ENCODE data around the gene C5orf52.
"Not testable (repeated sequence)": the region's sequence is repeated elsewhere in the genome, so short reads cannot be mapped to it uniquely, and the experiment has no call there.

C5orf52 gene

GRCh38 chr5:157670662-157671591 lies at the start of gene C5orf52:
Gene C5orf52 (plus strand): TSS chr5:157671533. CDS start chr5:157671615, 82 bp downstream.
- DNase-seq: no peak

- no peak for DNase-seq
Measured at GRCh38 chr5:157624144-157624543, 47.2 kb upstream of the C5orf52 start.

- DNase-seq: no peak
Measured at GRCh38 chr5:157626831-157627230, 44.5 kb upstream of the C5orf52 start.

- DNase-seq: no peak
Measured at GRCh38 chr5:157630341-157630740, 41.0 kb upstream of the C5orf52 start.

GRCh38 chr5:157640406-157641066 lies 30.8 kb upstream of the C5orf52 start:
- DNase-seq: no peak

- no peak for DNase-seq
Measured at GRCh38 chr5:157648275-157648990, 22.9 kb upstream of the C5orf52 start.

DNA sequence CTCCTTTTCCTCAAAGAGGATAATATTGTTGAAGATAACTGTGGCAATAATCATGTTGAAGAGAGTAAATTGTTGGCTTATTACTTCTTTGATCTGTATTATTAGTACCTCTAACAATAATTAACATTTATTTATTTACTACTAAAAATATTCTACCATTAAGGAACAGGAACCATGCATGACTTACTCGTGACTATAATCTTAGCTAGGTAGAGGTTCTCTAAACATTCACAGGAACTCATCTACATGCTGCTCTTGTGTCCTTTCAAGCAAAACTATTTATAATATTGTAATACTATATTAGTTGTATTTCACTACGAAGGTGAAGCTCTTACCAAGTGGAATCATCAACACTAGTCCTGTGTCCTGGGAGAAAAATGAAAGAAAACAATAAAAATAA lies 22.2 kb upstream of the C5orf52 start:
- no peak for DNase-seq

DNA sequence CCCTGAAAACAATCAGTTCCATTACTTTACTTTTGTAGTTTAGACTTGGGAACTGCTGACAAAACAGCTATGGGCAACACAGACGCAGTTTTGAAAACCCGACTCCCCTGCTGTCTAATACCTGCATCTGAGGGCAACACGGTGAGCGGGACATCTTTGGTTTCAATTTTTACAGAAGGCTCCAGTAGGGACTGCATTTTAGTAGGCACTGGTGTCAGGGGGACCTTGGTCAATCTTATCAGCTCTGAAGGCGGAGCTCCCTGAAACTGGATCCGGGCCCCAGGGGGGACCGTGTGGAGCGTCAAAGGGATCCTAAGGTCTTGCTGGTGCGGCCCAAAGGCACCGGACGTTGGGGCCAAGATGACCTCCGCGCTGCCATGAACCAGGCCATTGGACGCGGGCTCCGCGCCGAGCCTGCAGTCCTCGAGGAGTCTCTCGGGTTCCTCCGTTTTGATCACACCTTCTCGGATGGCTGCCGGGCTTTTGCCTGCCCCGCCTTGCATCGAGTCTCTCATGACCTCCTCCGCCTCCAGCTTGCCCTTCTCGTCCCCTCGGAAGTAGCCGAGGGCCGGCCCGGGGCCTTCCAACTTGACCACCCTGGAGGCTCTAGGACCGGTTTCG lies 20.2 kb upstream of the C5orf52 start:
- no peak for DNase-seq

- DNase-seq: peak; percentile 45
Measured at GRCh38 chr5:157651623-157652376, 19.5 kb upstream of the C5orf52 start.

DNA sequence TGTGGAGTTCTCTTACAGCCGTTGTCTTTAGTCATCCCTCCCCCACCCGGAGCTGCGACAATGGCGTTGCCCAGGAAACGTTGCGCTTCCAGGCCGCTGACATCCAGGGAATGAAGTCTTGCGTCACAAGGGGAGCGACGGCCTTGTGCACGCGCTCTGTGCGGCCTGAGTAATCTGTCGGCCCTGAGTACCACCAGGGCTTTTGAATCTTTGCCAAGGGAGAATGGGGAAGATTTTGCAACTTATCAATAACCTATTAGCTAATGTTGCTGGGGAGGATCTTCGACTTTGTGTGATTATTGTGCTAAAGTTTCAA lies 19.0 kb upstream of the C5orf52 start, which contains the start of gene SOX30:
Gene SOX30, minus strand, starts transcription at position 62 of the 316 bp plus-strand sequence. CDS start 360 bp downstream, outside the sequence.
- DNase-seq: no peak

DNA sequence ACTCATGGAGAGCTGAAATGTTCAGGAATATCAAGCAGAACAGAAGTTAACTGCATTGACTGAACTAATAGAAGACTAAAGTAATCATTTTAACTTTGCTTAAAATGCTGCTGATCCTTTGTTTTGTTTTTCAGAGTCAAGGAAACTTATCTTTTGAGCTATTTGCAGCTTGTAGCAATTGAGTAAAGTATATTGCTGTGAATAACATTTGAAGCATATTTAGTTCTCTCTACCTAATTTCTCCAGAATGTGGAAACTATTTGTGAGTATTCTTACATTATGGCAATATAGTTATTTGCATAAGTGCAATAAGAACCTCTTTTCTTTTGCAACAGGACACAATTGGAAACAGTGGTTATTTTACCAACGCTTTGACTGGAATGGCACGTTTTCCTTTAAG lies 13.8 kb upstream of the C5orf52 start:
- no peak for DNase-seq

- no peak for DNase-seq
Measured at GRCh38 chr5:157658893-157659292, 12.4 kb upstream of the C5orf52 start.

DNA sequence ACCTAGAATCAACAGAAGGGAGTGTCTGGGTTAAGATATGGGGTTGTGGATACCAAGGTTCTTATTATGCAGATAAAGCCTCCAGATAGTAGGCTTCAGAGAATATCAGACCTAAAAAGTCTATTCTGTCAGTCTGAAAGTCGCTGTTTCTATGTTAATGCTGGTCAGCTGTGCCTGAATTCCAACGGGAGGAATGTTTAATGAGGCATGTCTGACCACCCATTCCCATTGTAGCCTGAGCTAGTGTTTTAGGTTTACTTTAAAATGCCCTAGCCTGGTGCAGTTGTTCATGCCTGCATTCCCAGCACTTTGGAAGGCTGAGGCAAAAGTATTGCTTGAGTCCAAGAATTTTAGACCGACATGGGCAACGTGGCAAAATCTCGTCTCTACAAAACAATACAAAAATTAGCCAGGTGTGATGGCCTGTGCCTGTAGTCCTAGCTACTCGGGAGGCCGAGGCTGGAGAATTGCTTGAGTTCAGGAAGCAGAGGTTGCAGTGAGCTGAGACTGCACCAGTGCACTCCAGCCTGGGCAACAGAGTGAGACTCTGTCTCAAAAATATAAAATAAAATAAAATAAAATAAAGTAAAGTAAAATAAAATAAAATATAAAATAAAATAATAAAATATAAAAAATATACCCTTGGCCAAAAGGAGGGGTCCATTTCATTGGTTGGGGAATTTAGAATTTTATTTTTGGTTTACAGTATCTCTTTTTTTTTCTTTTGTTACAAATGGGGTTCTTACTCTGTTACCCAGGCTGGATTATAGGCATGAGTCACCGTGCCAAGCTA lies 11.3 kb upstream of the C5orf52 start:
- DNase-seq: no peak

GRCh38 chr5:157665467-157666070 lies 5.8 kb upstream of the C5orf52 start:
- no peak for DNase-seq

DNA sequence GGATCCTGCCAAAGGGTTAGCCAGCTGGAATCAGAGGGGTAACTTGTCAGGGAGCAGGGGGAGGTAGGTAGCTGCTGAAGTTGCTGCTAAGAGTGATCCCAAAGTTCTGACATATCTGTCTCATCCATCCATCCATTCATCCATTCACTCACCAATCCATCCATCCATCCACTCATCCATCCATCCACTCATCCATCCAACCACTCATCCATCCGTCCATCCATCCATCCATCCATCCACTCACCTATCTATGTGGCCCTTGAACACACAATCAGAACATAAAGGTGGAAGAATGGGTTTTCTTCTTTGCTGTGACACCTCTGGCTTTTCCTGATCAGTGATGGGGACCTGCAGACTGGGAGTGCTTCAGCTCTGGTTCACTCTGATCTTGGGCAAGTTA lies 3.0 kb upstream of the C5orf52 start:
- no peak for DNase-seq

GRCh38 chr5:157669701-157670097 lies 1.6 kb upstream of the C5orf52 start:
- DNase-seq: no peak

DNA sequence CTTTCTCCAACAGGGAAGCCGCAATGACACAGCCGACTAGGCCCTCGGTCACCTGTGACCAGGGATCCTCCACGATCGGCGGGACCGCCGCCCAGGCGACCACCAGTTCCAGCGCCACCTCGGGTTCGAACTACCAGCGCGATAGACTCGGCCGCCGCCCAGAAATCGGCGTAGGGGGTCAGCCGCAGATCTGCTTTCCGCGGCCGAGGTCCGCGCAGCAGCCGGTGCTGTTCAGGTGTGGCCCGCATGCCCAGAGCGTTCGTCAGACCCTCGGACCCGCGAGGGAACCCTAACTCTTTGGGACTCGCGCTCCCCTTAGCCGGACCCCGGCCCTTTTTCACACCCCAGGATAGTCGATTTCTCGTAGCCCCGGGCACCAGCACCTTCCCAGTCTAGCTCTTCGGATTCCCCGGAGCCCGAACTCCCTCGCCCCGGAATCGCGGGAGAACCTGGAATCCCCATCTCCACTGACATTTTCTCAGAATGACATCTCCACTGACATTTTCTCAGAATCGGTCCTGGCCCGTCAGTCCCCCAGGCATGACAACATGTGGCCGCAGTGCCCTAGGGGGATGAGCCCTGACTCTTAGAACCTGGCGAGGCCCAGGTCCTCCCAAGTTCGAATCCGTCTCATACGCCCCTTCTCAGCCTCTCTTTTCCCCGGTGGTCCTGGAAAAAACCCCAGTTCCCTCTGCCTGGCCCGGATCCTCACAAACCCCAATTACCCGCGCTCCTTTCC lies 428 bp downstream of the C5orf52 start:
- no peak for DNase-seq

DNA sequence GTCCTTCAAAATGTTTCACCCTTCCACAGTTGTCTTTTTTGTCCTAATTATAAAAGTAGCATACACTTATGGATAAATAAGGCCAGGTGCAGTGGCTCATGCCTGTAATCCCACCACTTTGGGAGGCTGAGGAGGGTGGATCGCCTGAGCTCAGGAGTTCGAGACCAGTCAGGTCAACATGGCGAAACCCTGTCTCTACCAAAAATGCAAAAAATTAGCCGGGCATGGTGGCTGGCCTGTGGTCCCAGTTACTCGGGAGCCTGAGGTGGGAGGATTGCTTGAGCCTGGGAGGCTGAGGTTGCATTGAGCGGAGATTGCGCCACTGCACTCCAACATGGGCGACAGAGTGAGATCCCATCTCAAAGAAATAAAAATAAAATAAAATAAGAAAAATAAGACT lies 1.6 kb downstream of the C5orf52 start:
- DNase-seq: no peak

GRCh38 chr5:157674351-157674750 lies 3.0 kb downstream of the C5orf52 start:
- not testable (repeated sequence) for DNase-seq

DNA sequence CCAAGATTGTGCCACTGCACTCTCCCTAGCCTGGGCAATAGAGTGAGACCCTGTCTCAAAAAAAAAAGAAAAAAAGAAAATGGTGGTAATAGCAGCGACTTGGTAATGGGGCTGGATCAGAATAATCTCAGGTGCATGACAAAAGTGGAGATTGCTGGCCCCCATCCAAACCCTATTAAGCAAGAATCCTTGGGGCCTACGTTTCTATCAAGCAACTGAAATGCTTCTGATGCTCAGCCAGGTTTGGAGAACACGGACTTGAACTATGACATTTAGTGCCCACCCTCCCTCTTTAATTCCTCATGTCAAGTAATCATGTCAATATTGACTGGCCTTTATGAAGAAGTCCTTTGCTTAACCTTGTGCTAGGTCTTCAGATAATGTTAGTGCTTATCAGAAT lies 6.6 kb downstream of the C5orf52 start:
- no peak for DNase-seq
